GM12892 (cell line): ENCODE measurements around the gene NDUFS3.

Experiments
- POLR2A ChIP-seq: IDR thresholded peaks from 2 replicates; pipeline ENCODE4 v1.6.1; 2011; ENCODE audit warnings: low read depth, low read length, control low read depth
- POLR2AphosphoS5 ChIP-seq: IDR thresholded peaks from 2 replicates; pipeline ENCODE4 v1.6.1; 2011; ENCODE audit warnings: low read depth, low read length, control low read depth
- TAF1 ChIP-seq: IDR thresholded peaks from 2 replicates; pipeline ENCODE4 v1.6.1; 2011; ENCODE audit warnings: low read depth, mild to moderate bottlenecking, control low read depth, low read length, borderline replicate concordance

GRCh38 chr11:47599902-47600301 is 21.0 kb downstream of the NDUFS3 start:
- TF ChIP-seq POLR2A (no peak), POLR2AphosphoS5 (no peak), TAF1 (no peak)
